H1 (cell line): ENCODE data around the gene GYPC. TPM values are rescaled to one million over a fixed set of nuclear protein-coding genes. Genes with fewer than 3 reads are reported as not detected.

Source experiments
- CTCF ChIA-PET: fragments of 300-600 bp; sonication (Branson Sonifier 250); formaldehyde crosslinking; loops from one replicate; lab custom pipeline; 2021; ENCODE audit not compliant: partially characterized antibody; lab: Charles Lee
- POLR2A ChIA-PET: fragments of 300-600 bp; sonication (Branson Sonifier 250); formaldehyde crosslinking; loops from one replicate; lab custom pipeline; 2021; ENCODE audit warnings: inconsistent platforms; ENCODE audit not compliant: partially characterized antibody; lab: Charles Lee
- DNase-seq, 2 experiments: peaks; one replicate each; pipeline versions ENCODE4 v3.0.0 to v3.0.0-alpha.2; 2010 to 2022; ENCODE audit warnings: low spot score in 2 of 2, low read depth in 1 of 2, mixed read lengths in 1 of 2
- FAIRE-seq: peaks from 2 replicates; lab custom pipeline; 2011; peaks lifted over from hg19 to GRCh38; lab: Jason Lieb, UNC
- H2AFZ ChIP-seq: 2 replicates; pipeline ENCODE4 v1.8.1; 2012; ENCODE audit warnings: low read length, inconsistent platforms
- H2AK5ac ChIP-seq: 2 replicates; pipeline ENCODE4 v1.6.1; 2013; ENCODE audit warnings: low read depth, low read length
- H2BK120ac ChIP-seq: replicated peaks from 2 replicates; pipeline ENCODE3; 2013; ENCODE audit warnings: low read depth, low read length, inconsistent platforms
- H2BK12ac ChIP-seq: 2 replicates; pipeline ENCODE4 v1.6.1; 2013; ENCODE audit warnings: low read depth, low read length
- H2BK15ac ChIP-seq: 2 replicates; pipeline ENCODE4 v1.6.1; 2013; ENCODE audit warnings: low read length
- H2BK20ac ChIP-seq: 2 replicates; pipeline ENCODE4 v1.6.1; 2013; ENCODE audit warnings: low read length
- H2BK5ac ChIP-seq: 2 replicates; pipeline ENCODE4 v1.6.1; 2013; ENCODE audit warnings: low read depth, low read length
- H3K14ac ChIP-seq: 2 replicates; pipeline ENCODE4 v1.6.1; 2013; ENCODE audit warnings: inconsistent platforms; ENCODE audit not compliant: insufficient read length
- H3K18ac ChIP-seq: 2 replicates; pipeline ENCODE4 v1.6.1; 2013; ENCODE audit warnings: low read length; ENCODE audit errors: extremely low read depth
- H3K23ac ChIP-seq: 2 replicates; pipeline ENCODE4 v1.6.1; 2013; ENCODE audit warnings: inconsistent platforms; ENCODE audit not compliant: insufficient read length
- H3K23me2 ChIP-seq: 2 replicates; pipeline ENCODE4 v1.6.1; 2013; ENCODE audit warnings: low read depth, low read length
- H3K27ac ChIP-seq: 2 replicates; pipeline ENCODE4 v1.6.1; 2011; ENCODE audit warnings: low read depth, low read length, inconsistent platforms
- H3K27me3 ChIP-seq, 4 experiments: replicated peaks in 1 of 4; 1 replicate in 1 of 4; 2 replicates in 3 of 4; pipeline versions ENCODE4 v1.6.1 to v1.8.1; 2011 to 2013; ENCODE audit warnings: low read length in 3 of 4, mild to moderate bottlenecking in 3 of 4, inconsistent platforms in 2 of 4, mixed read lengths in 2 of 4, moderate library complexity in 1 of 4; ENCODE audit not compliant: control insufficient read depth in 3 of 4, insufficient read depth in 3 of 4; ENCODE audit errors: extremely low read depth in 1 of 4
- H3K36me3 ChIP-seq, 4 experiments: 2 replicates each; pipeline versions ENCODE4 v1.6.1 to v1.8.1; 2011 to 2013; ENCODE audit warnings: mild to moderate bottlenecking in 4 of 4, low read length in 3 of 4, moderate library complexity in 2 of 4, control low read depth in 1 of 4, inconsistent platforms in 1 of 4; ENCODE audit not compliant: insufficient read depth in 4 of 4, control insufficient read depth in 2 of 4
- H3K4ac ChIP-seq: replicated peaks from 2 replicates; pipeline ENCODE3; 2013; ENCODE audit warnings: low read length, low read depth, mixed read lengths, inconsistent platforms; ENCODE audit not compliant: insufficient read length
- H3K4me1 ChIP-seq, 4 experiments: replicated peaks in 1 of 4; 1 replicate in 1 of 4; 2 replicates in 3 of 4; pipeline versions ENCODE4 v1.6.1 to v1.8.1; 2011 to 2013; ENCODE audit warnings: low read length in 3 of 4, inconsistent platforms in 2 of 4, mixed read lengths in 1 of 4; ENCODE audit not compliant: insufficient read depth in 4 of 4, control insufficient read depth in 3 of 4
- H3K4me2 ChIP-seq, 2 experiments: 2 replicates each; pipeline versions ENCODE4 v1.6.1 to v1.8.1; 2011 to 2013; ENCODE audit warnings: low read depth in 2 of 2, low read length in 2 of 2, control low read depth in 1 of 2, inconsistent platforms in 1 of 2, mild to moderate bottlenecking in 1 of 2; ENCODE audit not compliant: insufficient read depth in 1 of 2
- H3K4me3 ChIP-seq, 4 experiments: fragments of 200-600, 300-600 bp in 1 of 4; sonication (generic), shearing (Covaris generic), sonication (Bioruptor Twin) in 1 of 4; 2 replicates each; pipeline versions ENCODE4 v1.5.1 to v1.8.1; 2011 to 2016; ENCODE audit warnings: low read length in 4 of 4, low read depth in 3 of 4, control low read depth in 2 of 4, inconsistent platforms in 2 of 4, mild to moderate bottlenecking in 2 of 4, mixed read lengths in 1 of 4, moderate library complexity in 1 of 4; ENCODE audit not compliant: insufficient read depth in 2 of 4; ENCODE audit errors: extremely low read depth in 1 of 4
- H3K56ac ChIP-seq: replicated peaks from 2 replicates; pipeline ENCODE3; 2013; ENCODE audit warnings: low read depth, mild to moderate bottlenecking, mixed read lengths, low read length, inconsistent platforms; ENCODE audit not compliant: insufficient read length
- H3K79me1 ChIP-seq: 2 replicates; pipeline ENCODE4 v1.6.1; 2013; ENCODE audit warnings: low read depth, low read length, control low read depth
- H3K79me2 ChIP-seq, 2 experiments: 2 replicates each; pipeline versions ENCODE4 v1.6.1 to v1.8.1; 2012 to 2013; ENCODE audit warnings: low read length in 2 of 2, mild to moderate bottlenecking in 2 of 2, inconsistent platforms in 1 of 2; ENCODE audit not compliant: insufficient read depth in 2 of 2, control insufficient read depth in 1 of 2
- H3K9ac ChIP-seq, 4 experiments: replicated peaks in 1 of 4; 1 replicate in 1 of 4; 2 replicates in 3 of 4; pipeline versions ENCODE4 v1.6.1 to v1.8.1; 2011 to 2013; ENCODE audit warnings: low read depth in 3 of 4, low read length in 3 of 4, control low read depth in 2 of 4, mild to moderate bottlenecking in 2 of 4, moderate library complexity in 2 of 4, inconsistent platforms in 1 of 4; ENCODE audit errors: extremely low read depth in 1 of 4
- H3K9me3 ChIP-seq, 2 experiments: 2 replicates each; pipeline versions ENCODE4 v1.6.1 to v1.8.1; 2012 to 2013; ENCODE audit warnings: mild to moderate bottlenecking in 2 of 2, moderate library complexity in 2 of 2, control low read depth in 1 of 2, inconsistent platforms in 1 of 2, low read depth in 1 of 2, low read length in 1 of 2, mixed read lengths in 1 of 2; ENCODE audit not compliant: insufficient read depth in 2 of 2
- H4K20me1 ChIP-seq, 2 experiments: replicated peaks in 1 of 2; 2 replicates each; pipeline versions ENCODE3 to v1.8.1; 2011 to 2013; ENCODE audit warnings: inconsistent platforms in 2 of 2, low read length in 2 of 2, mild to moderate bottlenecking in 1 of 2; ENCODE audit not compliant: insufficient read depth in 2 of 2, control insufficient read depth in 1 of 2
- H4K5ac ChIP-seq: 2 replicates; pipeline ENCODE4 v1.6.1; 2013; ENCODE audit warnings: low read length, low read depth, mixed read lengths, inconsistent platforms; ENCODE audit not compliant: insufficient read length
- H4K8ac ChIP-seq: 2 replicates; pipeline ENCODE4 v1.8.0; 2013; ENCODE audit warnings: mild to moderate bottlenecking, moderate library complexity, low read length, inconsistent platforms; ENCODE audit not compliant: insufficient read depth; ENCODE audit errors: extremely low read depth
- H4K91ac ChIP-seq: replicated peaks from 2 replicates; pipeline ENCODE3; 2013; ENCODE audit warnings: low read length, mixed read lengths, inconsistent platforms; ENCODE audit not compliant: insufficient read length
- BACH1 ChIP-seq: IDR thresholded peaks from 2 replicates; pipeline ENCODE4 v1.6.1; 2012; ENCODE audit warnings: low read length, improper control_type of control experiment
- BCL11A ChIP-seq, 2 experiments: IDR thresholded peaks; one replicate each; pipeline ENCODE4 v1.6.1; 2011; ENCODE audit warnings: low read depth in 2 of 2, low read length in 2 of 2, mild to moderate bottlenecking in 2 of 2
- CTCF ChIP-seq, 3 experiments: IDR thresholded peaks; 1 replicate in 2 of 3; 2 replicates in 1 of 3; pipeline versions ENCODE4 v1.5.1 to v1.6.1; 2011; ENCODE audit warnings: low read length in 3 of 3, mild to moderate bottlenecking in 3 of 3, inconsistent platforms in 2 of 3, low read depth in 1 of 3, moderate library complexity in 1 of 3; ENCODE audit not compliant: insufficient read depth in 1 of 3; ENCODE audit errors: control extremely low read depth in 1 of 3
- EGR1 ChIP-seq: IDR thresholded peaks from 2 replicates; pipeline ENCODE4 v1.6.1; 2011; ENCODE audit warnings: low read depth, low read length, borderline replicate concordance
- HDAC6 ChIP-seq: IDR thresholded peaks from one replicate; pipeline ENCODE4 v1.7.1; 2012; ENCODE audit warnings: low read depth, mild to moderate bottlenecking, inconsistent platforms, low read length, moderate library complexity
- JUN ChIP-seq: IDR thresholded peaks from 2 replicates; pipeline ENCODE4 v1.6.1; 2011; ENCODE audit warnings: low read depth, mild to moderate bottlenecking, improper control_type of control experiment, low read length
- POLR2A ChIP-seq, 2 experiments: IDR thresholded peaks; 1 replicate in 1 of 2; 2 replicates in 1 of 2; pipeline ENCODE4 v1.6.1; 2011; ENCODE audit warnings: low read depth in 2 of 2, low read length in 2 of 2, mild to moderate bottlenecking in 2 of 2; ENCODE audit errors: control extremely low read depth in 1 of 2
- RXRA ChIP-seq: IDR thresholded peaks from 2 replicates; pipeline ENCODE4 v1.6.1; 2011; ENCODE audit warnings: low read depth, mild to moderate bottlenecking, low read length, moderate library complexity; ENCODE audit not compliant: insufficient read depth
- SIX5 ChIP-seq: IDR thresholded peaks from 2 replicates; pipeline ENCODE4 v1.6.1; 2011; ENCODE audit warnings: mild to moderate bottlenecking, low read depth, low read length
- SP1 ChIP-seq: IDR thresholded peaks from 2 replicates; pipeline ENCODE4 v1.6.1; 2011; ENCODE audit warnings: low read depth, low read length
- SP2 ChIP-seq: IDR thresholded peaks from 2 replicates; pipeline ENCODE4 v1.6.1; 2012; ENCODE audit warnings: mild to moderate bottlenecking, low read length, inconsistent platforms
- SRF ChIP-seq: IDR thresholded peaks from 2 replicates; pipeline ENCODE4 v1.6.1; 2011; ENCODE audit warnings: mild to moderate bottlenecking, low read depth, low read length, moderate library complexity
- TEAD4 ChIP-seq: IDR thresholded peaks from 2 replicates; pipeline ENCODE4 v1.6.1; 2012; ENCODE audit warnings: low read depth, low read length, inconsistent platforms, mixed read lengths
- WGBS, 2 experiments: shearing (Covaris generic) in 1 of 2; methylation state at CpG; one replicate each; pipeline versions ENCODE4 v1.1.6 to v1.1.7; 2013 to 2015; ENCODE audit warnings: low lambda C conversion rate in 2 of 2, mixed read lengths in 2 of 2, inconsistent platforms in 1 of 2, low coverage in 1 of 2, missing lambda C conversion rate in 1 of 2; ENCODE audit not compliant: insufficient replicate concordance in 2 of 2, insufficient coverage in 1 of 2, insufficient read length in 1 of 2; ENCODE audit errors: extremely low coverage in 1 of 2, missing lambda C conversion rate in 1 of 2; 5-methylcytosine and 5-hydroxymethylcytosine counted together
- polyA plus RNA-seq, 7 experiments: library from polyadenylated mRNA; depleted of rRNA in 3 of 7; stranded (reverse) in 5 of 7; unstranded in 2 of 7; fragments of >200 nt in 5 of 7; fragments of 200-250 nt in 2 of 7; gene quantifications; 1 replicate in 5 of 7; 2 replicates in 1 of 7; 4 replicates in 1 of 7; pipeline versions ENCODE4 v1.2.1 to v1.2.3, GENCODE V29; 2011 to 2013; ENCODE audit warnings: missing spikeins in 2 of 7, mixed read lengths in 2 of 7
- total RNA-seq: library from RNA; stranded (reverse); fragmentation: NEBNext Ultra II Directional; extraction: Animal tissue kit (Norgen Biotek cat#: 25700); gene quantifications from 2 replicates; pipeline ENCODE4 v1.2.1, GENCODE V29; 2021

GYPC gene
- total and polyA plus RNA-seq, 2 of the 8 experiments (the other 6 are each of a cell fraction or from before 2014, with no cell fraction given): 26.8 to 53.6 TPM

- H2AFZ ChIP-seq: no peak overlapping the region
- no peaks in the 10 kb centered on the region; a peak in 1 of 7 replicates for H3K4me1 ChIP-seq
- H3K23ac ChIP-seq: no peak overlapping the region
- H3K27me3 ChIP-seq: no peaks in the 10 kb centered on the region
- no peaks in the 10 kb centered on the region for H4K20me1 ChIP-seq
- H2BK12ac ChIP-seq: no peak overlapping the region
- no peak for DNase-seq
- no peak overlapping the region for H3K9ac ChIP-seq
- H3K79me1 ChIP-seq: no peaks in the 10 kb centered on the region
- no peak overlapping the region for H3K27ac ChIP-seq
- H3K23me2 ChIP-seq: no peaks in the 10 kb centered on the region
- no peak overlapping the region for H3K18ac ChIP-seq
- WGBS, 2 experiments: 100% methylated on average over 2 of the region's 2 CpGs; no CpG with 5 or more reads in 1 of the 2 experiments
- H4K91ac ChIP-seq: no peak overlapping the region
- no peak overlapping the region for H2BK5ac ChIP-seq
- H3K79me2 ChIP-seq: no peaks in the 10 kb centered on the region
- H2BK15ac ChIP-seq: no peak overlapping the region
- no peak overlapping the region for H3K4me3 ChIP-seq
- no peak overlapping the region for H3K14ac ChIP-seq
- no peak overlapping the region for H4K8ac ChIP-seq
- no peak overlapping the region for H3K56ac ChIP-seq
- H2BK120ac ChIP-seq: no peak overlapping the region
- H4K5ac ChIP-seq: no peak overlapping the region
- H3K9me3 ChIP-seq: peaks cover 0 to 2% of the 10 kb centered on the region in 2 experiments; a peak in 1 of 4 replicates
- H2BK20ac ChIP-seq: no peak overlapping the region
- ChIA-PET POLR2A (no interaction called here), CTCF (interaction anchor here (0.8 to 1.3 kb wide), 4 partner anchors 8 to 339 kb away, joined by 3 to 5 read pairs (median 4); no protein-coding TSS in a partner anchor)
- H2AK5ac ChIP-seq: no peak overlapping the region
- H3K4ac ChIP-seq: no peak overlapping the region
- 0 out of 8 replicates have a peak, but pooled peaks cover 0 to 2% (median 0%) of the 10 kb centered on the region in 4 experiments for H3K36me3 ChIP-seq
- H3K4me2 ChIP-seq: no peak overlapping the region
- FAIRE-seq: no peak
- TF ChIP-seq BCL11A (IDR thresholded peaks at IDR 0.05; ENCODE audit: low read depth in 2 of 2, low read length in 2 of 2) (no peak), JUN (no peak), POLR2A (IDR thresholded peaks at IDR 0.05; ENCODE audit: control extremely low read depth in 1 of 2, low read depth in 2 of 2, low read length in 2 of 2) (no peak), SRF (no peak), SP1 (no peak), HDAC6 (no peak), SIX5 (no peak), TEAD4 (no peak), RXRA (no peak), CTCF (IDR thresholded peaks at IDR 0.05; ENCODE audit: control extremely low read depth in 1 of 3, insufficient read depth in 1 of 3, low read depth in 1 of 3, low read length in 3 of 3) (no peak), SP2 (no peak), EGR1 (no peak), BACH1 (no peak)
These were observed 31.5 kb downstream of the GYPC start for GRCh38 chr2:126687503-126687902.
